HG03108 (cell line): Measurements from ENCODE around the gene MECR.
"Not testable (repeated sequence)": the region's sequence is repeated elsewhere in the genome, so short reads cannot be mapped to it uniquely, and the experiment has no call there.

Source experiments
- ATAC-seq: cut with Tn5 transposase; IDR thresholded peaks from one replicate; pipeline ENCODE4 v1.9.1; 2021; ENCODE audit warnings: moderate library complexity; ENCODE audit not compliant: unreplicated experiment

Gene MECR

GRCh38 chr1:29237129-29237821 lies 6.5 kb upstream of the MECR start:
- ATAC-seq = no peak

- no peak for ATAC-seq
Observed at GRCh38 chr1:29236712-29237128, 6.0 kb upstream of the MECR start.

GRCh38 chr1:29235955-29236711 lies 5.4 kb upstream of the MECR start, which contains the start of gene PTPRU:
PTPRU (plus strand) TSS chr1:29236522; CDS start chr1:29236645, 123 bp downstream.
- ATAC-seq = peak; percentile 59

- ATAC-seq = not testable (repeated sequence)
Observed at GRCh38 chr1:29234881-29235280, 4.1 kb upstream of the MECR start.

- no peak for ATAC-seq
Observed at GRCh38 chr1:29234471-29234870, 3.7 kb upstream of the MECR start.

- no peak for ATAC-seq
Observed at GRCh38 chr1:29233693-29234092, 3.0 kb upstream of the MECR start.

GRCh38 chr1:29232387-29232786 lies 1.7 kb upstream of the MECR start:
- ATAC-seq = no peak

- no peak for ATAC-seq
Observed at GRCh38 chr1:29230204-29230552, 556 bp downstream of the MECR start.

- no peak for ATAC-seq
Observed at GRCh38 chr1:29227511-29227910, 3.2 kb downstream of the MECR start.

GRCh38 chr1:29225361-29225760 lies 5.4 kb downstream of the MECR start:
- no peak for ATAC-seq

GRCh38 chr1:29224356-29224837 lies 6.3 kb downstream of the MECR start:
- ATAC-seq = no peak

GRCh38 chr1:29223521-29223920 lies 7.2 kb downstream of the MECR start:
- no peak for ATAC-seq

GRCh38 chr1:29222686-29223085 lies 8.0 kb downstream of the MECR start:
- ATAC-seq = no peak

GRCh38 chr1:29222260-29222659 lies 8.5 kb downstream of the MECR start:
- not testable (repeated sequence) for ATAC-seq

GRCh38 chr1:29221296-29221695 lies 9.4 kb downstream of the MECR start:
- no peak for ATAC-seq

- no peak for ATAC-seq
Observed at GRCh38 chr1:29218223-29218622, 12.5 kb downstream of the MECR start.

- ATAC-seq = no peak
Observed at GRCh38 chr1:29217633-29218032, 13.1 kb downstream of the MECR start.

- no peak for ATAC-seq
Observed at GRCh38 chr1:29213055-29213454, 17.7 kb downstream of the MECR start.

GRCh38 chr1:29211086-29212030 lies 19.4 kb downstream of the MECR start:
- ATAC-seq = no peak

GRCh38 chr1:29210278-29211085 lies 20.3 kb downstream of the MECR start:
- no peak for ATAC-seq
